H1 (cell line): ENCODE data around the gene SCNN1A. TPM values are rescaled to one million over a fixed set of nuclear protein-coding genes. Genes with fewer than 3 reads are reported as not detected.

Experiments
- BRCA1 ChIP-seq: IDR thresholded peaks from 2 replicates; pipeline ENCODE4 v1.6.1; 2012; ENCODE audit warnings: low read depth, low read length, improper control_type of control experiment
- CHD7 ChIP-seq: fragments of 300-600 bp; sonication (generic); IDR thresholded peaks from 2 replicates; pipeline ENCODE4 v1.7.1; 2012; ENCODE audit warnings: low read length, moderate library complexity, mild to moderate bottlenecking, inconsistent platforms; ENCODE audit not compliant: insufficient replicate concordance
- CTBP2 ChIP-seq: IDR thresholded peaks from 2 replicates; pipeline ENCODE4 v1.7.0; 2011; ENCODE audit warnings: borderline replicate concordance, mild to moderate bottlenecking, moderate library complexity, mixed read lengths, low read length; ENCODE audit not compliant: insufficient read depth, insufficient read length
- GABPA ChIP-seq: IDR thresholded peaks from 2 replicates; pipeline ENCODE4 v1.6.1; 2011; ENCODE audit warnings: mild to moderate bottlenecking, low read length, moderate library complexity, borderline replicate concordance; ENCODE audit not compliant: insufficient read depth
- HDAC2 ChIP-seq, 2 experiments: fragments of 300-600 bp in 1 of 2; sonication (generic) in 1 of 2; IDR thresholded peaks; 2 replicates each; pipeline ENCODE4 v1.6.1; 2011 to 2012; ENCODE audit warnings: low read depth in 2 of 2, low read length in 2 of 2, mild to moderate bottlenecking in 2 of 2, moderate library complexity in 2 of 2, borderline replicate concordance in 1 of 2, inconsistent platforms in 1 of 2
- POU5F1 ChIP-seq: IDR thresholded peaks from 2 replicates; pipeline ENCODE4 v1.6.1; 2011; ENCODE audit warnings: low read depth, mild to moderate bottlenecking, low read length, moderate library complexity
- RFX5 ChIP-seq: IDR thresholded peaks from 2 replicates; pipeline ENCODE4 v1.6.1; 2011; ENCODE audit warnings: low read depth, low read length, improper control_type of control experiment, borderline replicate concordance
- RNF2 ChIP-seq: fragments of 200-900, 300-1000 bp; sonication (generic); IDR thresholded peaks from 2 replicates; pipeline ENCODE4 v1.7.1; 2016; ENCODE audit warnings: borderline replicate concordance, low read depth, mild to moderate bottlenecking, antibody characterized with exemption, low read length; ENCODE audit not compliant: poor library complexity, severe bottlenecking; ENCODE audit errors: missing control alignments
- SAP30 ChIP-seq: fragments of 300-600 bp; sonication (generic); IDR thresholded peaks from 2 replicates; pipeline ENCODE4 v1.7.1; 2012; ENCODE audit warnings: low read length, moderate library complexity, mild to moderate bottlenecking, inconsistent platforms; ENCODE audit not compliant: insufficient read depth, insufficient replicate concordance
- SUZ12 ChIP-seq: fragments of 200-600 bp; sonication (generic); IDR thresholded peaks from 2 replicates; pipeline ENCODE4 v1.6.1; 2012; ENCODE audit warnings: mild to moderate bottlenecking, inconsistent platforms, low read length, moderate library complexity, mixed read lengths
- TEAD4 ChIP-seq: IDR thresholded peaks from 2 replicates; pipeline ENCODE4 v1.6.1; 2012; ENCODE audit warnings: low read depth, low read length, inconsistent platforms, mixed read lengths
- polyA plus RNA-seq, 7 experiments: library from polyadenylated mRNA; depleted of rRNA in 3 of 7; stranded (reverse) in 5 of 7; unstranded in 2 of 7; fragments of >200 nt in 5 of 7; fragments of 200-250 nt in 2 of 7; gene quantifications; 1 replicate in 5 of 7; 2 replicates in 1 of 7; 4 replicates in 1 of 7; pipeline versions ENCODE4 v1.2.1 to v1.2.3, GENCODE V29; 2011 to 2013; ENCODE audit warnings: missing spikeins in 2 of 7, mixed read lengths in 2 of 7
- total RNA-seq: library from RNA; stranded (reverse); fragmentation: NEBNext Ultra II Directional; extraction: Animal tissue kit (Norgen Biotek cat#: 25700); gene quantifications from 2 replicates; pipeline ENCODE4 v1.2.1, GENCODE V29; 2021

Gene SCNN1A
- total and polyA plus RNA-seq, 2 of the 8 experiments (the other 6 are each of a cell fraction or from before 2014, with no cell fraction given) = 85.5 to 156 TPM

DNA sequence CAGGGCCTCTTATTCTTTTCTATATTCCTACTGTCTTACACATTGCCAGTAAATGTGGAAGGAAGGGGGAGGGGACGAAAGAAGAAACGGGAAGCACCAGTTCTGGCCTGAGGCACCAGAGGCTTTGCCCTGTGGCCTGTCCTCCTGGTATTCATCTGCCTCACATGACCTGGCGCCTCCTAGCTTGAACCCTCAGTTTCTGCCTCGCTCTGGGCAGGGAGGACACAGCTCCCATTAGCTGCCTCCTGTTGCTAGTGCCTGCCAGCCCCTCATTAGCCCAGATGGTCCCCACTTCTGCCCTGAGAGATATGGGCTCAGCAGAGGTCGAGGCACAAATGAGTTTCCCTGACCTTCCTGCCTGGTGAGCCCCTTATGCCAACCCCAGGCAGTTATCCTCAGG lies 67.8 kb downstream of the SCNN1A start (continued):
- no peak for TF ChIP-seq CHD7
- no peak for TF ChIP-seq GABPA
- TF ChIP-seq RFX5 = no peak
- TF ChIP-seq HDAC2 (IDR thresholded peaks at IDR 0.05; ENCODE audit: borderline replicate concordance in 1 of 2, low read depth in 2 of 2, low read length in 2 of 2) = no peak
- no peak for TF ChIP-seq SUZ12
- TF ChIP-seq RNF2 = no peak
- no peak for TF ChIP-seq SAP30
- TF ChIP-seq TEAD4 = no peak
- no peak for TF ChIP-seq POU5F1
- TF ChIP-seq CTBP2 = no peak
- no peak for TF ChIP-seq BRCA1
